ENCODE measurements around the gene PIEZO2. TPM values are rescaled to one million over a fixed set of nuclear protein-coding genes. Genes with fewer than 3 reads are reported as not detected.

PIEZO2 gene
- total RNA-seq, 1 donor from 2014 or later, result 4.2 TPM

DNA sequence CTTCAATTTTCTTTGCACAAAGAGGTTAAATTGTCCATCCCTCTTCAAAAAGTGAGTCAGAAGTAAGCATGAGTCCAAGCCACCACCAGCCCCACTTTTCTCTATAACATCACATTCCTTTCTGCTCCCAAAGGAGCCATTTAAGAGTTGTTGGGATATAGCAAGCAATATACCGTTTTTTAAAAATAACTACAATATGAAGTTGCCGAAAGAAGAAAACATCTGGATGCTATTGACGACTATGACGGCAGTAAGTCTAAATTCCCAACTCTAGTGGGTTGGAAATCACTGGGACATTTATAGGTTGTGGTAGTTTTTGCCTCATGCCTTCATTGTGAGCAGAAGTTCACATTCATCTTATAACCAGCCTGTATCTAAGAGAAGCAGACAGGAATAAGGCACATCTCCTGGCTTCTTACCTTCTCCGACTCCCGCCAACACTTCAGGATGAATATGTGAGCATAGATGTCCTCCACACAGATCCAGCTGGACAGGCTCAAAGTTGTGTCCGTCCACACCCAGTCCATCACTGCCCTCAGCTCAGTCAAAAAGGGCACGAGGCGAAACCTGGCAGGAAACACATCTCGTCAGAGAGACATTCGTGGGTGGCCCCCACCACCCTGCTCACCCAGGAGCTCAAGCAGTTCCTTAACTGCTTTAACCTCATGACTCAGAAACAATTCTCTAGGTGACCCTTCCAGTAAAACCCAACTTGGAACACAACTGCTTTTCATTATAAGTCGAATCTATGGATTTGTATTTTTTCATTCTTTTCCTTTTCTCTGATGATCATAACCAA lies 459.9 kb downstream of the PIEZO2 start:
- Mint-ChIP-seq H3K27me3 (ENCODE audit: insufficient read depth, low read depth) (no peaks in the 10 kb centered on the region), H3K4me1 (peaks cover 14% of the 10 kb centered on the region), H3K9me3 (peaks cover 2% of the 10 kb centered on the region), H3K4me3 (no peak overlapping the region), H3K36me3 (peaks cover 2% of the 10 kb centered on the region), H3K27ac (no peak overlapping the region)
- H2AFZ ChIP-seq (replicated peaks), result no peak overlapping the region
- no peaks in the 10 kb centered on the region for H3K27me3 ChIP-seq
- no peaks in the 10 kb centered on the region for H3K36me3 ChIP-seq
- DNase-seq (ENCODE audit: low spot score), result no peak
- no peaks in the 10 kb centered on the region for H3K4me1 ChIP-seq
- H3K27ac ChIP-seq, result no peak overlapping the region
- no peaks in the 10 kb centered on the region for H3F3A ChIP-seq (ENCODE audit: low read depth)
- TF ChIP-seq, protein P1, sequence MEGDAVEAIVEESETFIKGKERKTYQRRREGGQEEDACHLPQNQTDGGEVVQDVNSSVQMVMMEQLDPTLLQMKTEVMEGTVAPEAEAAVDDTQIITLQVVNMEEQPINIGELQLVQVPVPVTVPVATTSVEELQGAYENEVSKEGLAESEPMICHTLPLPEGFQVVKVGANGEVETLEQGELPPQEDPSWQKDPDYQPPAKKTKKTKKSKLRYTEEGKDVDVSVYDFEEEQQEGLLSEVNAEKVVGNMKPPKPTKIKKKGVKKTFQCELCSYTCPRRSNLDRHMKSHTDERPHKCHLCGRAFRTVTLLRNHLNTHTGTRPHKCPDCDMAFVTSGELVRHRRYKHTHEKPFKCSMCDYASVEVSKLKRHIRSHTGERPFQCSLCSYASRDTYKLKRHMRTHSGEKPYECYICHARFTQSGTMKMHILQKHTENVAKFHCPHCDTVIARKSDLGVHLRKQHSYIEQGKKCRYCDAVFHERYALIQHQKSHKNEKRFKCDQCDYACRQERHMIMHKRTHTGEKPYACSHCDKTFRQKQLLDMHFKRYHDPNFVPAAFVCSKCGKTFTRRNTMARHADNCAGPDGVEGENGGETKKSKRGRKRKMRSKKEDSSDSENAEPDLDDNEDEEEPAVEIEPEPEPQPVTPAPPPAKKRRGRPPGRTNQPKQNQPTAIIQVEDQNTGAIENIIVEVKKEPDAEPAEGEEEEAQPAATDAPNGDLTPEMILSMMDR (IDR thresholded peaks at IDR 0.05), result no peak
- TF ChIP-seq EZH2phosphoT487 (IDR thresholded peaks at IDR 0.05), result no peak
- no peak for TF ChIP-seq EZH2 (IDR thresholded peaks at IDR 0.05)
- H3K79me2 ChIP-seq (ENCODE audit: low read depth), result no peaks in the 10 kb centered on the region
- H3K9ac ChIP-seq, result no peak overlapping the region
- H4K20me1 ChIP-seq (ENCODE audit: low read depth), result no peaks in the 10 kb centered on the region
- no peaks in the 10 kb centered on the region for H3K9me3 ChIP-seq (ENCODE audit: low read depth)
- no peak overlapping the region for H3K4me3 ChIP-seq
- H3K4me2 ChIP-seq, result no peak overlapping the region

DNA sequence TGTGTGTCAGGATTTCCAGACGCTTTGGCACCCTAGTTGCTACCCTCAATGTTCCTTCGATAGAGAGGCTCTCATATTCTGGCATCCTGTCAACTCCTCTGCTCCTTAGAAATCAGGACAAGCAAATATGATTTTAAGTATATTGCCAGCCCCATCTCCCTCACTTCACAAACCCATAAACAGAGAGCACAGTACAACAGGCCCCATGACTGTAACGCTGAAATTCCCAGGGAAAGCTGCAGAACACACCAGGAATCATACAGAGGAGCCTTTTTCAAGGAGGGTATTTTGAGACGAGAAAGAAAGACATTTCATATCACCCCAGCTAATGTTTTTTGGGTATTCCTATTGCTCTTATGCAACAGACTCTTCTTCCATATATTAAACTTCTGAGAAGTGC lies 460.6 kb downstream of the PIEZO2 start:
- Histone ChIP-seq H3K4me3 (no peak overlapping the region), H3K4me1 (no peaks in the 10 kb centered on the region), H3K4me2 (no peak overlapping the region), H2AFZ (replicated peaks) (no peak overlapping the region), H3K27ac (no peak overlapping the region), H3K27me3 (no peaks in the 10 kb centered on the region), H3K9me3 (ENCODE audit: low read depth) (no peaks in the 10 kb centered on the region), H3F3A (ENCODE audit: low read depth) (no peaks in the 10 kb centered on the region), H3K36me3 (no peaks in the 10 kb centered on the region), H3K9ac (no peak overlapping the region), H3K79me2 (ENCODE audit: low read depth) (no peaks in the 10 kb centered on the region), H4K20me1 (ENCODE audit: low read depth) (no peaks in the 10 kb centered on the region)
- Mint-ChIP-seq H3K27ac (no peak overlapping the region), H3K4me1 (peaks cover 14% of the 10 kb centered on the region), H3K27me3 (ENCODE audit: insufficient read depth, low read depth) (no peaks in the 10 kb centered on the region), H3K4me3 (no peak overlapping the region), H3K36me3 (peaks cover 2% of the 10 kb centered on the region), H3K9me3 (peaks cover 2% of the 10 kb centered on the region)
- no peak for DNase-seq (ENCODE audit: low spot score)
- TF ChIP-seq EZH2phosphoT487 (IDR thresholded peaks at IDR 0.05), result no peak
- TF ChIP-seq, protein P1 (IDR thresholded peaks at IDR 0.05), result no peak
- no peak for TF ChIP-seq EZH2 (IDR thresholded peaks at IDR 0.05)

DNA sequence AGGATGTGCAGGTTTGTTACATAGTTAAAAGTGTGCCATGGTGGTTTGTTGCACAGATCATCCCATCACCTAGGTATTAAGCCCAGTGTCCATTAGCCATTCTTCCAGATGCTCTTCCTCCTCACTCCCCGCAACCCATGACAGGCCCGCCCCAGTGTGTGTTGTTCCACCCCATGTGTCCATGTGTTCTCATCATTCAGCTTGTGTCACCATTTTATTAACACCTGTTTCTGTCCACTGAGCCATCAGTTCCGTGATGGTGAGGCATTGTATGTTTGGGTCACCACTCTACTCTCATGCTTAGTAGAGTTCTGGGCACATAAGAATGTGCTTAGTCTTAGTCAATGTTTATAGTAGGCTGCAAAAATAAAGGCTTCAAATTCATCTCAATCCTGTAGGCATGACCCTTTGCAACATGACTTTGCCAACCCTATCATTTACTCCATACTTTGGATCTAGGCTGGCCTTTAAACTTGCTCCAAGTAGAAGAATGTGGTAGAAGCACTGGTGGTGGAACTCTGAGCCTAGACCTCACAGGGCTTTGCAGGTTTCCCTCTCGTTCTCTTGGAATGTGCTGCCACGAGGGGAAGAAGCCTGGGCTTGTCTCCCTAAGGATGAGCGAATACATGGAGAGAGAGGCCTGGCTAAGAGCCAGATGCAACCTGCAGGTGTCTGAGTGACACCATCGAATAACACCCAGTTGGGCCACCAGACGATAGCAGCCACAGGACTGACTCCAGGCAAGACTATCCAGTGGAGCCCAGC lies 462.0 kb downstream of the PIEZO2 start:
- Histone ChIP-seq H3K79me2 (ENCODE audit: low read depth) (no peaks in the 10 kb centered on the region), H3F3A (ENCODE audit: low read depth) (no peaks in the 10 kb centered on the region), H2AFZ (replicated peaks) (no peak overlapping the region), H3K9ac (no peak overlapping the region), H3K4me2 (no peak overlapping the region), H3K4me3 (no peak overlapping the region), H3K9me3 (ENCODE audit: low read depth) (no peaks in the 10 kb centered on the region), H4K20me1 (ENCODE audit: low read depth) (no peaks in the 10 kb centered on the region), H3K27ac (no peak overlapping the region), H3K36me3 (no peaks in the 10 kb centered on the region), H3K27me3 (no peaks in the 10 kb centered on the region), H3K4me1 (no peaks in the 10 kb centered on the region)
- Mint-ChIP-seq H3K27ac (no peak overlapping the region), H3K9me3 (peaks cover 2% of the 10 kb centered on the region), H3K27me3 (ENCODE audit: insufficient read depth, low read depth) (no peaks in the 10 kb centered on the region), H3K4me3 (no peak overlapping the region), H3K36me3 (peaks cover 4% of the 10 kb centered on the region), H3K4me1 (peaks cover 12% of the 10 kb centered on the region)
- TF ChIP-seq EZH2 (IDR thresholded peaks at IDR 0.05) (no peak), EZH2phosphoT487 (IDR thresholded peaks at IDR 0.05) (no peak)
- TF ChIP-seq, protein P1 (IDR thresholded peaks at IDR 0.05), result no peak
- no peak for DNase-seq (ENCODE audit: low spot score)
